IMR-90 (cell line): ENCODE results near the gene NCOR1. TPM values are rescaled to one million over a fixed set of nuclear protein-coding genes. Genes with fewer than 3 reads are reported as not detected.
"Not testable (repeated sequence)": the region's sequence is repeated elsewhere in the genome, so short reads cannot be mapped to it uniquely, and the experiment has no call there.

Experiments
- ATAC-seq: fragments of 200-7000 bp; cut with Tn5 transposase; 2 replicates; pipeline ENCODE4 v1.9.1; 2020; ENCODE audit warnings: low read depth, mild to moderate bottlenecking, moderate library complexity
- BruUV-seq: library from RNA; stranded (reverse); fragments of 400-500 nt; replicated peaks from 2 replicates; lab custom pipeline; 2021; lab: Mats Ljungman, UMichigan
- CTCF ChIA-PET: fragments of 300-600 bp; formaldehyde crosslinking; extraction: SDS; loops from one replicate; lab custom pipeline; 2021; ENCODE audit warnings: antibody characterized with exemption; lab: Yijun Ruan, JAX
- POLR2A ChIA-PET: fragments of 300-600 bp; sonication (Branson Sonifier 250); formaldehyde crosslinking; loops from one replicate; lab custom pipeline; 2022; ENCODE audit warnings: antibody characterized with exemption; ENCODE audit not compliant: unreplicated experiment; lab: Charles Lee
- DNase-seq: peaks from one replicate; pipeline ENCODE4 v3.0.0; 2013
- H2AFZ ChIP-seq: replicated peaks from 2 replicates; pipeline ENCODE3; 2013; ENCODE audit warnings: low read length, mild to moderate bottlenecking; ENCODE audit not compliant: poor library complexity
- H2AK5ac ChIP-seq: 2 replicates; pipeline ENCODE4 v1.6.1; 2013; ENCODE audit warnings: low read depth, low read length, inconsistent platforms
- H2AK9ac ChIP-seq: replicated peaks from 2 replicates; pipeline ENCODE3; 2013; ENCODE audit warnings: mild to moderate bottlenecking, low read depth, low read length, moderate library complexity; ENCODE audit not compliant: poor library complexity
- H2BK120ac ChIP-seq: 2 replicates; pipeline ENCODE4 v1.6.1; 2013; ENCODE audit warnings: low read depth, low read length, inconsistent platforms
- H2BK15ac ChIP-seq: 3 replicates; pipeline ENCODE4 v1.6.1; 2013; ENCODE audit warnings: low read depth, low read length, inconsistent platforms
- H2BK20ac ChIP-seq: 2 replicates; pipeline ENCODE4 v1.6.1; 2013; ENCODE audit warnings: low read depth, mild to moderate bottlenecking, inconsistent platforms, low read length, moderate library complexity
- H2BK5ac ChIP-seq: 2 replicates; pipeline ENCODE4 v1.6.1; 2013; ENCODE audit warnings: mild to moderate bottlenecking, low read depth, low read length, inconsistent platforms; ENCODE audit not compliant: poor library complexity, severe bottlenecking
- H3K14ac ChIP-seq: replicated peaks from 2 replicates; pipeline ENCODE4 v1.6.1; 2013; ENCODE audit warnings: low read depth, low read length, inconsistent platforms
- H3K18ac ChIP-seq: 2 replicates; pipeline ENCODE4 v1.6.1; 2013; ENCODE audit warnings: low read depth, low read length, control low read depth
- H3K23ac ChIP-seq: 2 replicates; pipeline ENCODE4 v1.6.1; 2013; ENCODE audit warnings: low read depth, low read length, inconsistent platforms
- H3K27ac ChIP-seq: 2 replicates; pipeline ENCODE4 v1.5.1; 2013; ENCODE audit warnings: mild to moderate bottlenecking, control low read depth, low read length; ENCODE audit not compliant: insufficient read depth
- H3K27me3 ChIP-seq: 2 replicates; pipeline ENCODE4 v1.6.1; 2013; ENCODE audit warnings: low read length; ENCODE audit not compliant: control insufficient read depth, insufficient read depth
- H3K36me3 ChIP-seq: 2 replicates; pipeline ENCODE4 v1.6.1; 2013; ENCODE audit warnings: low read length, mixed read lengths; ENCODE audit not compliant: control insufficient read depth, insufficient read depth
- H3K4ac ChIP-seq: 2 replicates; pipeline ENCODE4 v1.6.1; 2013; ENCODE audit warnings: low read depth, low read length, inconsistent platforms
- H3K4me1 ChIP-seq: 2 replicates; pipeline ENCODE4 v1.6.1; 2013; ENCODE audit warnings: low read length, mixed read lengths; ENCODE audit not compliant: control insufficient read depth, insufficient read depth
- H3K4me2 ChIP-seq: 2 replicates; pipeline ENCODE4 v1.6.1; 2013; ENCODE audit warnings: low read depth, mild to moderate bottlenecking, control low read depth, low read length, moderate library complexity
- H3K4me3 ChIP-seq: 2 replicates; pipeline ENCODE4 v1.5.1; 2013; ENCODE audit warnings: low read depth, mild to moderate bottlenecking, control low read depth, low read length, moderate library complexity; ENCODE audit not compliant: insufficient read depth
- H3K56ac ChIP-seq: 2 replicates; pipeline ENCODE4 v1.6.1; 2013; ENCODE audit warnings: low read length, inconsistent platforms; ENCODE audit not compliant: insufficient read depth; ENCODE audit errors: extremely low read depth
- H3K79me1 ChIP-seq, 2 experiments: 2 replicates each; pipeline ENCODE4 v1.6.1; 2013; ENCODE audit warnings: low read length in 2 of 2, inconsistent platforms in 1 of 2, low read depth in 1 of 2
- H3K9ac ChIP-seq: 2 replicates; pipeline ENCODE4 v1.6.1; 2013; ENCODE audit warnings: low read depth, low read length, control low read depth
- H3K9me1 ChIP-seq: 2 replicates; pipeline ENCODE4 v1.6.1; 2013; ENCODE audit warnings: low read length, inconsistent platforms; ENCODE audit not compliant: insufficient read depth
- H3K9me3 ChIP-seq: 2 replicates; pipeline ENCODE4 v1.6.1; 2013; ENCODE audit warnings: low read length; ENCODE audit not compliant: control insufficient read depth, insufficient read depth
- H4K20me1 ChIP-seq: 2 replicates; pipeline ENCODE4 v1.6.1; 2013; ENCODE audit warnings: low read length, inconsistent platforms; ENCODE audit not compliant: insufficient read depth
- H4K5ac ChIP-seq: 2 replicates; pipeline ENCODE4 v1.6.1; 2013; ENCODE audit warnings: mild to moderate bottlenecking, low read depth, low read length, control low read depth
- H4K8ac ChIP-seq, 2 experiments: 2 replicates each; pipeline ENCODE4 v1.6.1; 2013; ENCODE audit warnings: low read depth in 2 of 2, low read length in 2 of 2, control low read depth in 1 of 2, inconsistent platforms in 1 of 2
- H4K91ac ChIP-seq: 2 replicates; pipeline ENCODE4 v1.6.1; 2013; ENCODE audit warnings: low read depth, low read length, inconsistent platforms; ENCODE audit not compliant: insufficient read depth
- WGBS, 2 experiments: methylation state at CpG; one replicate each; pipeline versions ENCODE4 v1.1.5 to v1.1.7; 2013; ENCODE audit warnings: missing lambda C conversion rate in 2 of 2; ENCODE audit not compliant: insufficient read length in 1 of 2; ENCODE audit errors: extremely low coverage in 2 of 2; 5-methylcytosine and 5-hydroxymethylcytosine counted together
- dilution Hi-C: fragments of 300-500 bp; cut with HindIII; formaldehyde crosslinking; loops from one replicate; pipeline ENCODE4 v1.14.3; 2018; ENCODE audit warnings: low sequenced_read_pairs; ENCODE audit not compliant: unreplicated experiment
- in situ Hi-C: fragments of 300-500 bp; cut with MboI; formaldehyde crosslinking; loops from 3 replicates; pipeline ENCODE4 v1.14.3; 2019; ENCODE audit warnings: low sequenced_read_pairs, inconsistent platforms, mixed read lengths
- intact Hi-C: fragments of 100-400 bp; cut with micrococcal nuclease; formaldehyde crosslinking; loops from 2 replicates; pipeline ENCODE4 v1.10.0; 2022
- polyA plus RNA-seq, 3 experiments: library from polyadenylated mRNA; depleted of rRNA; stranded (reverse); fragments of >200 nt; gene quantifications; 2 replicates each; pipeline ENCODE4 v1.2.3, GENCODE V29; 2012; ENCODE audit warnings: low replicate concordance in 1 of 3
- total RNA-seq: library from RNA; depleted of rRNA; stranded (reverse); fragments of >200 nt; gene quantifications from 2 replicates; pipeline ENCODE4 v1.2.3, GENCODE V29; 2012

Gene NCOR1
- total and polyA plus RNA-seq, 2 of the 4 experiments (the other 2 are of a cell fraction): 54.5 to 80.3 TPM

DNA sequence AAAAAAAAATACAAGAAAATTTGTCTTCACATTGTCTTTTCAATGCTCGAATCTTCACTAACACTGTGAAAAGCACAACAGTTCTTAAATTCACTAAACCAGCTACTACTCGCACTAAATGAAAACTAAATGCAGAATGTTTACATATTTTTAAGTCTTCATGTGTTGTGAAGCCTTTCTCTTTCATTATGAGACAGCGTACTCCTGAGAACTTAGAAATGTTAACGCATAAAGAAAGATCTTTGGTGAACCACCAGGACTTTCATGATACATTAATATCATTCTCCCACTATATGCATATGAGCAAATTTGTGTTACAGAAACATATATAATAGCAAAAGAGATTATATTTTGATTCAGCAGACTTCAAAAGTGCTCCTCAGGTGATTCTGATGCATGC, 48.6 kb downstream of the NCOR1 start:
- H3K9me1 ChIP-seq, H3K27me3 ChIP-seq, H2AK5ac ChIP-seq, H3K14ac ChIP-seq, in situ Hi-C loops, H2AFZ ChIP-seq, H2BK15ac ChIP-seq, dilution Hi-C loops, H3K4me3 ChIP-seq, H3K9me3 ChIP-seq, H3K4me2 ChIP-seq, ATAC-seq, DNase-seq, H3K27ac ChIP-seq, H2BK20ac ChIP-seq, BruUV-seq, H2AK9ac ChIP-seq, H4K91ac ChIP-seq, H2BK5ac ChIP-seq, H3K9ac ChIP-seq, POLR2A ChIA-PET, H3K23ac ChIP-seq, H3K4ac ChIP-seq, H3K4me1 ChIP-seq, intact Hi-C loops, H3K18ac ChIP-seq, H3K36me3 ChIP-seq, H4K5ac ChIP-seq, H2BK120ac ChIP-seq, CTCF ChIA-PET, H3K56ac ChIP-seq, H4K8ac ChIP-seq, H4K20me1 ChIP-seq: not testable (repeated sequence)
- peaks cover 9 to 12% of the 10 kb centered on the region in 2 experiments for H3K79me1 ChIP-seq
- 100% methylated on average over 1 of the region's 4 CpGs; no CpG with 5 or more reads in 1 of the 2 experiments for WGBS, 2 experiments
